OCI-LY3 (cell line): Measurements from ENCODE around the gene CHN1.

Experiments used
- H2AFZ ChIP-seq: fragments of 200-600, 300-600 bp; shearing (Covaris generic); 2 replicates; pipeline ENCODE4 v1.6.0; 2014; ENCODE audit warnings: antibody characterized with exemption, low read depth, low read length
- H3K27ac ChIP-seq: fragments of 200-600, 300-600 bp; sonication (generic); 2 replicates; pipeline ENCODE4 v1.5.1; 2014; ENCODE audit warnings: mild to moderate bottlenecking, low read length, moderate library complexity, mixed read lengths
- H3K27me3 ChIP-seq: fragments of 200-600, 300-600 bp; sonication (generic); 2 replicates; pipeline ENCODE4 v1.6.1; 2014; ENCODE audit warnings: low read depth, low read length, mixed read lengths
- H3K36me3 ChIP-seq: fragments of 200-600, 300-600 bp; sonication (generic); replicated peaks from 2 replicates; pipeline ENCODE3; 2014; ENCODE audit warnings: low read depth, low read length, mixed read lengths
- H3K4me1 ChIP-seq: fragments of 300-600, 200-600 bp; sonication (generic); 2 replicates; pipeline ENCODE4 v1.6.1; 2014; ENCODE audit warnings: low read length, mixed read lengths
- H3K4me2 ChIP-seq: fragments of 200-600, 300-600 bp; sonication (generic); 2 replicates; pipeline ENCODE4 v1.6.1; 2014; ENCODE audit warnings: low read length, mixed read lengths
- H3K4me3 ChIP-seq: fragments of 300-600, 200-600 bp; sonication (generic); 2 replicates; pipeline ENCODE4 v1.5.1; 2014; ENCODE audit warnings: antibody characterized with exemption, mild to moderate bottlenecking, low read length, moderate library complexity
- H3K79me2 ChIP-seq: fragments of 300-600, 200-600 bp; shearing (Covaris generic); 2 replicates; pipeline ENCODE4 v1.6.1; 2014; ENCODE audit warnings: mild to moderate bottlenecking, low read length, mixed read lengths
- H3K9ac ChIP-seq: fragments of 300-600, 200-600 bp; shearing (Covaris generic); 2 replicates; pipeline ENCODE4 v1.6.0; 2014; ENCODE audit warnings: mild to moderate bottlenecking, low read length, moderate library complexity
- H3K9me3 ChIP-seq: fragments of 200-600, 300-600 bp; shearing (Covaris generic); 2 replicates; pipeline ENCODE4 v1.6.1; 2014; ENCODE audit warnings: low read length, mixed read lengths; ENCODE audit not compliant: insufficient read depth
- H4K20me1 ChIP-seq: fragments of 200-600, 300-600 bp; sonication (generic); 2 replicates; pipeline ENCODE4 v1.6.1; 2016; ENCODE audit warnings: low read length, mixed read lengths; ENCODE audit not compliant: insufficient read depth
- EZH2phosphoT487 ChIP-seq: fragments of 200-600 bp; shearing (Covaris generic); IDR thresholded peaks from 2 replicates; pipeline ENCODE4 v1.6.1; 2018; ENCODE audit warnings: antibody characterized with exemption, mixed run types, low read depth
- TF ChIP-seq, protein P1 (sequence below): fragments of 200-600, 300-600 bp; sonication (generic); IDR thresholded peaks from 2 replicates; pipeline ENCODE4 v1.5.1; 2014; ENCODE audit warnings: antibody characterized with exemption, low read length, low read depth

Gene CHN1

DNA sequence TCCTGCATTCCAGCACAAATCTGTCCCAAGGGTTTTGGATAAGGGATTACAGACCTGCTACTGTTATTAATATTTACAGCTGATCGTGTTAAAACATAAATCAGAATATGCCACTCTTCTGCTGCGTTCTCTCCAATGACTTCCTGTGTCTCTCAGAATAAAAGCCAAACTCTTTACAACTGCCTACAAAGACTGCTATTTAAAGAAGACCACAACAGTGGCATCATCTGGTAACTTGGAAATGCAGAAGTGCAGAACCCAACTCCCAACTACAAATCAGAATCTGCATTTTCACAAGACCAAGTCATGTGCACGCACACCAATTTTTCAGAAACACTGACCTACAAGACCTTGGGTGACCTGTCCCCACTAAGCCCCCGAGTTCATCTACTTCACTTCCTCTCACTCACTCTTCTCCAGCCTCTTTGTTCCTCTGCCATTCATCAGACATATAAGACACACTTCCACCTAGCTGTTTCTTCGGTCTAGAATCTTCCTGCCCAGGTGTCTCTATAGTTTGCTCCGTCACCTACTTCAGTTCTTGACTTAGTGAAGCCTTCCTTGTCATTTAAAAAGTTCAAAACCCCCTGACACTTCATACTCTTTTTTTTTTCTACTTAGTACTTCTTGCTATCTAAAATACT is 36.0 kb downstream of the CHN1 start:
- no peaks in the 10 kb centered on the region for H3K36me3 ChIP-seq
- no peaks in the 10 kb centered on the region for H3K79me2 ChIP-seq
- no peak overlapping the region for H3K9ac ChIP-seq
- H3K27me3 ChIP-seq: no peaks in the 10 kb centered on the region
- H2AFZ ChIP-seq: no peak overlapping the region
- no peaks in the 10 kb centered on the region for H4K20me1 ChIP-seq
- no peaks in the 10 kb centered on the region for H3K4me1 ChIP-seq
- no peak for TF ChIP-seq EZH2phosphoT487
- H3K9me3 ChIP-seq: no peaks in the 10 kb centered on the region
- no peak overlapping the region for H3K4me2 ChIP-seq
- H3K27ac ChIP-seq: no peak overlapping the region
- no peak overlapping the region for H3K4me3 ChIP-seq

DNA sequence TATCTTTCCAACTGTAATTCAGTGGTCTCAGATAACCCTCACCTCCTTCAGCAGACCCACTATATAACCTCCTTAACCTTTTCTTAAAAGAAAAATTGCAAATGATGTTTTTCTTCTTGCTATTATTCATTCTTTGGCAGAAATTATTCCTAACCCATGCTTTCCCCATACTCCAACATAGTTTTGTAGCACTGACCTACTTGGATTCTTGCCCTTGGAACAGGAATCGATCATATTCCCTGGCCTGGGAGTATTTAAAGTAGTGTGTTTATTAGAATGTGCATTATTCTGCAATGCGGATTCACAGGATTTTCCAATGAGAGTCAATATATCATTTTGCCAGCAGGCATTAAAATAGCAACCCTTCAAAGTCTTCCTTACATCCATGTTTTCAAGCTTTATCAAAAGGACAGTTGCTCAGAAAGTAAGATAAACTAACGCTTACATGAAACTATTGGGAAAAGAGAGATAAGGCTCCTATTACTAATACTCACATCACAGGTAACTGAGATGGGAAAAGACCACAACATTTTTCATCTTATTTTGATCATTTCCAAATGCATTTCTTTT is 37.4 kb downstream of the CHN1 start:
- Histone ChIP-seq H4K20me1 (no peaks in the 10 kb centered on the region), H3K4me3 (no peak overlapping the region), H3K4me1 (0 out of 2 replicates have a peak, but pooled peaks cover 2% of the 10 kb centered on the region), H2AFZ (no peak overlapping the region), H3K27ac (no peak overlapping the region), H3K36me3 (no peaks in the 10 kb centered on the region), H3K9me3 (no peaks in the 10 kb centered on the region), H3K79me2 (no peaks in the 10 kb centered on the region), H3K9ac (no peak overlapping the region), H3K27me3 (no peaks in the 10 kb centered on the region), H3K4me2 (no peak overlapping the region)
- TF ChIP-seq, protein P1, sequence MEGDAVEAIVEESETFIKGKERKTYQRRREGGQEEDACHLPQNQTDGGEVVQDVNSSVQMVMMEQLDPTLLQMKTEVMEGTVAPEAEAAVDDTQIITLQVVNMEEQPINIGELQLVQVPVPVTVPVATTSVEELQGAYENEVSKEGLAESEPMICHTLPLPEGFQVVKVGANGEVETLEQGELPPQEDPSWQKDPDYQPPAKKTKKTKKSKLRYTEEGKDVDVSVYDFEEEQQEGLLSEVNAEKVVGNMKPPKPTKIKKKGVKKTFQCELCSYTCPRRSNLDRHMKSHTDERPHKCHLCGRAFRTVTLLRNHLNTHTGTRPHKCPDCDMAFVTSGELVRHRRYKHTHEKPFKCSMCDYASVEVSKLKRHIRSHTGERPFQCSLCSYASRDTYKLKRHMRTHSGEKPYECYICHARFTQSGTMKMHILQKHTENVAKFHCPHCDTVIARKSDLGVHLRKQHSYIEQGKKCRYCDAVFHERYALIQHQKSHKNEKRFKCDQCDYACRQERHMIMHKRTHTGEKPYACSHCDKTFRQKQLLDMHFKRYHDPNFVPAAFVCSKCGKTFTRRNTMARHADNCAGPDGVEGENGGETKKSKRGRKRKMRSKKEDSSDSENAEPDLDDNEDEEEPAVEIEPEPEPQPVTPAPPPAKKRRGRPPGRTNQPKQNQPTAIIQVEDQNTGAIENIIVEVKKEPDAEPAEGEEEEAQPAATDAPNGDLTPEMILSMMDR: no peak
- TF ChIP-seq EZH2phosphoT487: no peak

DNA sequence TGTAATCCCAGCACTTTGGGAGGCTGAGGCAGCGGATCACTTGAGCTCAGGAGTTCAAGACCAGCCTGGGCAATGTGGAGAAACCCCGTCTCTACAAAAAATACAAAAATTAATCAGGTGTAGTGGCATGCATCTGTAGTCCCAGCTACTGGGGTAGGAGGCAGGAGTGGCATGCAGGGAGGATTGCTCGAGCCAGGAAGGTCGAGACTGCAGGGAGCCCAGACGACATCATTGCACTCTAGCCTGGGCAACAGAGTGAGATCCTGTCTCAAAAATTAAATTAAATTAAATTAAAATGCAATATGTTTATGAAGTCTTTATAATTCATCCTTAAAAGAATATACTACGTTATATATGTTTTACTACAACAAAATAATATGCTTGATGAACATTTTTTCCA is 38.1 kb downstream of the CHN1 start:
- Histone ChIP-seq H3K9ac (no peak overlapping the region), H3K4me1 (0 out of 2 replicates have a peak, but pooled peaks cover 2% of the 10 kb centered on the region), H3K79me2 (no peaks in the 10 kb centered on the region), H3K27ac (no peak overlapping the region), H3K36me3 (no peaks in the 10 kb centered on the region), H2AFZ (no peak overlapping the region), H3K27me3 (no peaks in the 10 kb centered on the region), H4K20me1 (no peaks in the 10 kb centered on the region), H3K9me3 (no peaks in the 10 kb centered on the region), H3K4me3 (no peak overlapping the region), H3K4me2 (no peak overlapping the region)
- TF ChIP-seq EZH2phosphoT487: no peak
- TF ChIP-seq, protein P1: no peak

- H3K27ac ChIP-seq: no peak overlapping the region
- no peak overlapping the region for H3K4me3 ChIP-seq
- no peaks in the 10 kb centered on the region for H3K36me3 ChIP-seq
- no peak overlapping the region for H3K4me2 ChIP-seq
- H2AFZ ChIP-seq: no peak overlapping the region
- H3K9me3 ChIP-seq: no peaks in the 10 kb centered on the region
- H3K4me1 ChIP-seq: 0 out of 2 replicates have a peak, but pooled peaks cover 2% of the 10 kb centered on the region
- TF ChIP-seq, protein P1: no peak
- no peak for TF ChIP-seq EZH2phosphoT487
- no peaks in the 10 kb centered on the region for H3K79me2 ChIP-seq
- no peak overlapping the region for H3K9ac ChIP-seq
- H4K20me1 ChIP-seq: no peaks in the 10 kb centered on the region
- no peaks in the 10 kb centered on the region for H3K27me3 ChIP-seq
Measured at GRCh38 chr2:174965992-174966744, 39.0 kb downstream of the CHN1 start.
